DOHH2 (cell line): ENCODE data around the gene BNC2.

Experiments
- H3F3A ChIP-seq: fragments of 200-600 bp; sonication (generic), shearing (Covaris generic); 2 replicates; pipeline ENCODE4 v1.6.0; 2016; ENCODE audit warnings: antibody characterized with exemption, mild to moderate bottlenecking; ENCODE audit not compliant: control insufficient read depth, insufficient read depth
- H3K27ac ChIP-seq: fragments of 200-600 bp; sonication (generic); 2 replicates; pipeline ENCODE4 v1.5.1; 2014; ENCODE audit warnings: low read depth, mild to moderate bottlenecking, low read length, moderate library complexity
- H3K27me3 ChIP-seq: fragments of 200-600 bp; sonication (generic); 2 replicates; pipeline ENCODE4 v1.6.1; 2014; ENCODE audit warnings: mild to moderate bottlenecking, low read length, mixed read lengths; ENCODE audit not compliant: control insufficient read depth
- H3K36me3 ChIP-seq: fragments of 200-600 bp; sonication (generic); 2 replicates; pipeline ENCODE4 v1.6.1; 2014; ENCODE audit warnings: mild to moderate bottlenecking, low read length, moderate library complexity, mixed read lengths; ENCODE audit not compliant: control insufficient read depth
- H3K4me1 ChIP-seq: fragments of 200-600 bp; sonication (generic); 2 replicates; pipeline ENCODE4 v1.6.1; 2014; ENCODE audit warnings: mild to moderate bottlenecking, low read length, mixed read lengths; ENCODE audit not compliant: control insufficient read depth
- H3K4me2 ChIP-seq: fragments of 200-600 bp; sonication (generic); 2 replicates; pipeline ENCODE4 v1.6.0; 2014; ENCODE audit warnings: mild to moderate bottlenecking, low read length, moderate library complexity
- H3K4me3 ChIP-seq: fragments of 200-600 bp; sonication (generic); 2 replicates; pipeline ENCODE4 v1.5.1; 2014; ENCODE audit warnings: mild to moderate bottlenecking, low read length, mixed read lengths
- H3K79me2 ChIP-seq: fragments of 200-600 bp; sonication (generic); 2 replicates; pipeline ENCODE4 v1.6.1; 2014; ENCODE audit warnings: mild to moderate bottlenecking, low read length, mixed read lengths; ENCODE audit not compliant: control insufficient read depth
- H3K9me2 ChIP-seq: fragments of 200-600 bp; sonication (generic); replicated peaks from 2 replicates; pipeline ENCODE4 v1.6.1; 2014; ENCODE audit warnings: mild to moderate bottlenecking, low read length, mixed read lengths; ENCODE audit not compliant: control insufficient read depth
- H3K9me3 ChIP-seq: fragments of 200-600 bp; sonication (generic); 2 replicates; pipeline ENCODE4 v1.6.1; 2014; ENCODE audit warnings: antibody characterized with exemption, low read length, mixed read lengths; ENCODE audit not compliant: control insufficient read depth, insufficient read depth
- H4K20me1 ChIP-seq: fragments of 200-600 bp; sonication (generic); 2 replicates; pipeline ENCODE4 v1.6.0; 2014; ENCODE audit warnings: low read depth, mild to moderate bottlenecking, antibody characterized with exemption, low read length, moderate library complexity; ENCODE audit not compliant: control insufficient read depth, insufficient read depth
- EZH2phosphoT487 ChIP-seq: fragments of 200-600 bp; sonication (generic); IDR thresholded peaks from 2 replicates; pipeline ENCODE4 v1.6.1; 2017; ENCODE audit warnings: borderline replicate concordance, mild to moderate bottlenecking, antibody characterized with exemption, low read length, moderate library complexity, mixed read lengths
- TF ChIP-seq, protein P1 (sequence below): fragments of 200-600 bp; sonication (generic); IDR thresholded peaks from one replicate; pipeline ENCODE4 v1.5.1; 2014; ENCODE audit warnings: antibody characterized with exemption, mild to moderate bottlenecking, low read depth, low read length; ENCODE audit not compliant: poor library complexity, severe bottlenecking

Gene BNC2

DNA sequence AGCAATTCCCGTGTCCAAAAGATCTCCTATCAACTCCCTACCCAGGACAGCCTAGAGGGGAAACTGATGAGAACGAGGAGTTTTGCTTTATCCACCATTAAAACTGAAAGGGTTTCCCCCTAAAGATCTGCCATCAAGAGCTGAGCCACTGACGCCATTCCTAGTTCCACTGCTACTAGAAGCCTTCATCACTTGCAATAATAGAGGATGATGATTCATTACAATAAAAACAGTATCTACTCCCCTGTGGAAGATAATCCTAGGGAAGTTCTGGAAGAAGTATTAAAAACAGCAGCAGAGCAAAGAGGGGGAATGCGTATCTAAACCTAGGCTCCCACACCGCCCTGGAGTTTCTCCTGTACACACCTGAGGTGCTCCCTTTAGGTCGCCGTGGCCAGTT, 394.5 kb downstream of the BNC2 start:
- H3K4me3 ChIP-seq: no peak overlapping the region
- H3K4me2 ChIP-seq: no peak overlapping the region
- no peaks in the 10 kb centered on the region for H3K36me3 ChIP-seq
- no peaks in the 10 kb centered on the region for H3K9me3 ChIP-seq
- no peaks in the 10 kb centered on the region for H3K79me2 ChIP-seq
- no peaks in the 10 kb centered on the region for H3K4me1 ChIP-seq
- H3K27me3 ChIP-seq: no peaks in the 10 kb centered on the region
- TF ChIP-seq EZH2phosphoT487: no peak
- no peaks in the 10 kb centered on the region for H3F3A ChIP-seq
- H3K27ac ChIP-seq: no peak overlapping the region
- H4K20me1 ChIP-seq: no peaks in the 10 kb centered on the region
- no peaks in the 10 kb centered on the region for H3K9me2 ChIP-seq

DNA sequence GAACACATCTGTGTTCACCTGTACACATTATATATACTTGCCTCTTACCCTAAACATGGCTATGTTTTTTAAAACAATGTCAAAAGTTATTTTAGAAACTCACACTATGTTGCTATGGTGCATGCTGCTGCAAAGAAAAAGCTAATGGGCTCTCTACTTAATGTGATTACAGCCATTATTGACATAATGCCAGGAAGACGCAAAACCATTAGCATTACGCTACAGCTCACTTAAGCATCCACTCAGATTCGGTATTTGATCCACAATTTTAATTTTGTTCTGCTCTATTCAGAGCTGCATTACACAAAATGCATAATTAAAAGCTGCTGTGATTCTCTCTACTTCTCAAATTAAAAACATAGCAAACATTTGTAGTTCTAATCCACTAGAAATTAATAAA, 395.2 kb downstream of the BNC2 start:
- Histone ChIP-seq H3K9me3 (no peaks in the 10 kb centered on the region), H4K20me1 (no peaks in the 10 kb centered on the region), H3K27ac (no peak overlapping the region), H3K9me2 (no peaks in the 10 kb centered on the region), H3K4me2 (no peak overlapping the region), H3F3A (no peaks in the 10 kb centered on the region), H3K4me3 (no peak overlapping the region), H3K4me1 (no peaks in the 10 kb centered on the region), H3K27me3 (no peaks in the 10 kb centered on the region), H3K79me2 (no peaks in the 10 kb centered on the region), H3K36me3 (no peaks in the 10 kb centered on the region)
- TF ChIP-seq, protein P1, sequence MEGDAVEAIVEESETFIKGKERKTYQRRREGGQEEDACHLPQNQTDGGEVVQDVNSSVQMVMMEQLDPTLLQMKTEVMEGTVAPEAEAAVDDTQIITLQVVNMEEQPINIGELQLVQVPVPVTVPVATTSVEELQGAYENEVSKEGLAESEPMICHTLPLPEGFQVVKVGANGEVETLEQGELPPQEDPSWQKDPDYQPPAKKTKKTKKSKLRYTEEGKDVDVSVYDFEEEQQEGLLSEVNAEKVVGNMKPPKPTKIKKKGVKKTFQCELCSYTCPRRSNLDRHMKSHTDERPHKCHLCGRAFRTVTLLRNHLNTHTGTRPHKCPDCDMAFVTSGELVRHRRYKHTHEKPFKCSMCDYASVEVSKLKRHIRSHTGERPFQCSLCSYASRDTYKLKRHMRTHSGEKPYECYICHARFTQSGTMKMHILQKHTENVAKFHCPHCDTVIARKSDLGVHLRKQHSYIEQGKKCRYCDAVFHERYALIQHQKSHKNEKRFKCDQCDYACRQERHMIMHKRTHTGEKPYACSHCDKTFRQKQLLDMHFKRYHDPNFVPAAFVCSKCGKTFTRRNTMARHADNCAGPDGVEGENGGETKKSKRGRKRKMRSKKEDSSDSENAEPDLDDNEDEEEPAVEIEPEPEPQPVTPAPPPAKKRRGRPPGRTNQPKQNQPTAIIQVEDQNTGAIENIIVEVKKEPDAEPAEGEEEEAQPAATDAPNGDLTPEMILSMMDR: no peak
- no peak for TF ChIP-seq EZH2phosphoT487

DNA sequence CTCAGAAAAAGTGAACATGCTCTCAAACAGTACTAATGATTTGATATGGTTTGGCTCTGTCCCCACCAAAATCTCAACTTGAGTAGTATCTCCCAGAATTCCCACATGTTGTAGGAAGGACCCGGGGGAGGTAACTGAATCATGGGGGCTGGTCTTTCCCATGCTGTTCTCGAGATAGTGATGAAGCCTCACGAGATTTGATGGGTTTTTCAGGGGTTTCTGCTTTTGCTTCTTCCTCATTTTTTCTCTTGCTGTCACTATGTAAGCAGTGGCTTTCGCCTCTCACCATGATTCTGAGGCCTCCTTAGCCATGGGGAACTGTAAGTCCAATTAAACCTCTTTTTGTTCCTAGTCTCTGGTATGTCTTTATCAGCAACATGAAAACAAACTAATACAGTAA, 401.3 kb downstream of the BNC2 start:
- Histone ChIP-seq H3K27ac (no peak overlapping the region), H3K4me3 (no peak overlapping the region), H4K20me1 (no peaks in the 10 kb centered on the region), H3K4me2 (no peak overlapping the region), H3K79me2 (no peaks in the 10 kb centered on the region), H3K9me2 (no peaks in the 10 kb centered on the region), H3K36me3 (no peaks in the 10 kb centered on the region), H3F3A (no peaks in the 10 kb centered on the region), H3K9me3 (no peaks in the 10 kb centered on the region), H3K27me3 (no peaks in the 10 kb centered on the region), H3K4me1 (no peaks in the 10 kb centered on the region)
- TF ChIP-seq EZH2phosphoT487: no peak

DNA sequence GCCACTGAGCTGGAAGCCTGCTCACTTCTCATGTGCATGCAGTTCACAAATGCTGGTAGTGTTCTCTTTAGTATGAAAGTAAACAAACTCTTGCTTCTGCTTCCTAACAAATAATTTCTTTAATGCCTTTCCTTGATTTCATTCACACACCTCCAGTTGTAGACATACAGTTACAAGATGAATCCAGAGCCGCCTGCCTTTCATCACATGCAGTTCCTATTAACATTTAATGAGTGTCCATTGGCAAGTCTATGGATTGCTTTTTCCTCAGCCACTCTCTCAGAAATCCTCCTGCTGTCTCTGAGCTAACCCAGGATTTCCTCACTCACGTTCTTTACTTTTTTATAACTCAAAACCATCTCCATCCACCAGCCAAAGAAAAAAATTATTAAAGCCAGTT, 408.6 kb downstream of the BNC2 start:
- H3K4me1 ChIP-seq: no peaks in the 10 kb centered on the region
- no peaks in the 10 kb centered on the region for H3F3A ChIP-seq
- H3K4me2 ChIP-seq: no peak overlapping the region
- no peaks in the 10 kb centered on the region for H3K9me2 ChIP-seq
- no peaks in the 10 kb centered on the region for H3K36me3 ChIP-seq
- H3K27ac ChIP-seq: no peak overlapping the region
- H3K9me3 ChIP-seq: no peaks in the 10 kb centered on the region
- H4K20me1 ChIP-seq: no peaks in the 10 kb centered on the region
- no peaks in the 10 kb centered on the region for H3K79me2 ChIP-seq
- TF ChIP-seq, protein P1: no peak
- no peak for TF ChIP-seq EZH2phosphoT487
- no peaks in the 10 kb centered on the region for H3K27me3 ChIP-seq
- no peak overlapping the region for H3K4me3 ChIP-seq
